ENCODE data around the gene MAT1A. TPM values are rescaled to one million over a fixed set of nuclear protein-coding genes. Genes with fewer than 3 reads are reported as not detected.

The MAT1A gene
- 0.03 to 0.05 TPM in 2 of 5 replicates, not detected in the others for total RNA-seq (2022; extraction: Qiagen RNA extraction; ENCODE audit: low read depth)

DNA sequence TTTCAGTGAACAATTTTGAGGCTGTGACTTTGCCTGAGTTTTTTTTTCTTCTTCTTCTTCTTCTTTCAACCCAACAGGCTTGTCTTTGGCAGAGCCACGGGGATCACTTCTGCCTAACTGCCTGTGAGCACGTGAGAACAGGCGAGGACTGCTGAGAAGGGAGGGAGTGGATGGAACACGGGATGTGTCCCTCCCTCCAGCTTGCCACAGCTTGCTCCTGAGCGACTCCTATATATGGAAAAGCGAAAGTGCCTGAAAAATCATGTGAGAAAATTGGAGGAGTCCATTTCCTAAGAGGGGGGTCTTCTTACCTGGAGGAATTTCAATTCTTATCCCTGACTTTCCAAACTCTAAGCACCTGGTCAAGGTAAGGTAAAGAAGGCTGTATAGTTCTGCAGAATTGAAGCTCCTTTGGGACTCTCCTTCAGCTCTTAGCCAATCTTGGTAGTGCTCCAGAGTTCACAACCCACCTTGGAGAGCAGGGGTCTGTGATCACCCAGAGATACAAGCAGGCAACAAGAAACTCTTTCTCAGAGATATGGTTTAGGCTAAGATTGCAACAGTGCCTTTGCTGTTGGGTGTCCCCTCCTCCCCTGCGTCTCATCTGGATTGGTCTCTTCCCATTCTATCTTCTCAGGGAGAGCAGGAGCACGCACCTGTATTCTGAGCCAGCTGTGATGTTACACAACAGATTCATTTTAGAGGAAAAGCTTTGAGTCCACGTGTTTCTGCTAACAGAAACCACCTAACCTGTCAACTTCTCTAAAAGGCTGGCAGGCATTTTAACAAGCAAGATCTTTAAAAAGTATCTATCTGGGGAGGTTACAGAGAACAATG is at the start of gene MAT1A:
MAT1A (minus strand) TSS at position 208 of the 837 bp plus-strand sequence. CDS start 235 bp downstream, outside the sequence.

Other genes with a start within 250 kb of the MAT1A start
- 17.2 to 22.3 TPM (median 17.9 TPM) in 5 replicates for gene TMEM254, start 211.0 kb downstream of the MAT1A start, total RNA-seq (2022; extraction: Qiagen RNA extraction; ENCODE audit: low read depth)
- 0.38 TPM in 1 of 5 replicates, not detected in the others for gene PLAC9, start 156.9 kb downstream of the MAT1A start, total RNA-seq (2022; extraction: Qiagen RNA extraction; ENCODE audit: low read depth)
- 155 to 223 TPM (median 214 TPM) in 5 replicates for gene ANXA11, start 84.1 kb downstream of the MAT1A start, total RNA-seq (2022; extraction: Qiagen RNA extraction; ENCODE audit: low read depth)
- gene DYDC1, start 67.1 kb upstream of the MAT1A start, total RNA-seq (2022; extraction: Qiagen RNA extraction; ENCODE audit: low read depth): not detected in 5 replicates
- 0.13 to 0.17 TPM in 2 of 5 replicates, not detected in the others for gene DYDC2, start 67.1 kb upstream of the MAT1A start, total RNA-seq (2022; extraction: Qiagen RNA extraction; ENCODE audit: low read depth)
- 41.2 to 44.9 TPM (median 43.7 TPM) in 5 replicates for gene PRXL2A, start 118.9 kb upstream of the MAT1A start, total RNA-seq (2022; extraction: Qiagen RNA extraction; ENCODE audit: low read depth)
- 121 to 158 TPM (median 152 TPM) in 5 replicates for gene TSPAN14, start 164.7 kb upstream of the MAT1A start, total RNA-seq (2022; extraction: Qiagen RNA extraction; ENCODE audit: low read depth)
- 0.10 to 0.13 TPM in 2 of 5 replicates, not detected in the others for gene SH2D4B, start 248.2 kb upstream of the MAT1A start, total RNA-seq (2022; extraction: Qiagen RNA extraction; ENCODE audit: low read depth)

All from A549 treated with GW870086 at 1 μM for 4 hours (cell line).